Stimulated activated CD8-positive, alpha-beta memory T cell treated with anti-CD3 and anti-CD28 coated beads, Interleukin-7, amount 100 ng/mL, for 24 hours (primary cell): ENCODE data around the gene TLCD4.
"Not testable (repeated sequence)": the region's sequence is repeated elsewhere in the genome, so short reads cannot be mapped to it uniquely, and the experiment has no call there.

Source experiments
- DNase-seq: peaks from one replicate; pipeline ENCODE4 v3.0.0-alpha.2; 2020; ENCODE audit warnings: low read depth

Gene TLCD4, protein sequence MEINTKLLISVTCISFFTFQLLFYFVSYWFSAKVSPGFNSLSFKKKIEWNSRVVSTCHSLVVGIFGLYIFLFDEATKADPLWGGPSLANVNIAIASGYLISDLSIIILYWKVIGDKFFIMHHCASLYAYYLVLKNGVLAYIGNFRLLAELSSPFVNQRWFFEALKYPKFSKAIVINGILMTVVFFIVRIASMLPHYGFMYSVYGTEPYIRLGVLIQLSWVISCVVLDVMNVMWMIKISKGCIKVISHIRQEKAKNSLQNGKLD

DNA sequence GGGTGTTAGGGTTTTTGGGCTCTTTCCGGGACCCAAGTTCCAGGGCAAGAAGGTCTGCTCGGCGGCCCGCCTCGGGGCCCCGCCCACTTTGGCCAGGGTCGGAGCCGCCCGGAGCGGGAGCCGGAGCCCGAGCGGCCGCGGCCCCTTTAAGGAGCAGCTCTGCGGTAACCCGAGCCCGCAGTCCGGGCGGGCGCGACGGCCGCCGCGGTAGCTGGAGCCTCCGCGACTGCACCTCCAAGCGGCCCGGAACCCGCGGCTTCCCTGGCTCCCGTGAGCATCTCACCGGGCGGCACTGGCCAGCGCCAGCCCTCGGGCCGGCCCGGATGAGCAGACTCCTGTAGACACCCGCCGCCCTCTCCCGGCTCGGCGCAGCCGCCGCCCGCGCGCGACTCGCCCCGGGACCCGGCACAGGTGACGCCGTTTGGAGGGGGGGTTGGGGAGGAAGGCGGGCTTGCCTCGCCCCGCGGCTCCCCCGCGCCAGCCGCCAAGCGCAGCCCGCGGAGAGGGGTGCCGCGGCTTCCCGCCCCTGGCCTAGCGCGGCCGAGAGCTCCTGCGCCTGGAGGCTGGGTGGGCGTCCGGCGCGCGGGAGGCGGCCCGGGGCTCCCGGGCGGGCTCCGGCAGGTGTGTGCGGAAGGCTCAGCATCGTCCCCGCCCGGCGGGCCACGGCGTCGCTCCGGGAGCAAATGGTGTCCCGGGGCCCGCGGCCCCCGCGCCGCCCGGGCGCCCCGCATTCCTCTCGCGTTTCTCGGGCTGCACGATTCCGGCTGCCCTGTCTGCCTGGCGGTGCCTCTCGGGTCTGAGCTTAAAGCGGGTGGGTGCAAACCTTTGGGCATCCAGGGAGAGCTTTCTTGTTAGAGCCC is at the start of gene TLCD4:
TSS of gene TLCD4 (plus strand) at position 149 of the 860 bp plus-strand sequence. CDS start 26,547 bp downstream, outside the sequence.
- DNase-seq = peak; percentile 2

DNA sequence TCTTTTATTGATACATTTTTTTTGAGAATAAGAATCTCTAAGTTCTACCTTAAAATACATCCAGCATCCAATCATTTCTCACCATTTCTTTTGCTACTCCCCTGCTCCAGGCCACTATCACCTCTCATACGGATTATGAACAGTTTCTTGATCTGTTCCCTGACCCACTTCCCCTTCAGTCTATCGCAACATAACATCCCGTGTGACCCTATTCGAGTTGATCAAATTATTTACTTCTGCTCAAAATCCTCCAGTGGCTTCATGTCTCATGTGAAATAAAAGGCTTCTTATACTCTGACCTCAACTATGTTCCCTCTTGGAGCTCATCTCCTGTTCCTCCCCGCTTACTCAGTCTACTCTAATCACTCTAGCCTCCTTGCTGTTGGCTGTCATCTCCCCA is 49.6 kb upstream of the TLCD4 start:
- no peak for DNase-seq

DNA sequence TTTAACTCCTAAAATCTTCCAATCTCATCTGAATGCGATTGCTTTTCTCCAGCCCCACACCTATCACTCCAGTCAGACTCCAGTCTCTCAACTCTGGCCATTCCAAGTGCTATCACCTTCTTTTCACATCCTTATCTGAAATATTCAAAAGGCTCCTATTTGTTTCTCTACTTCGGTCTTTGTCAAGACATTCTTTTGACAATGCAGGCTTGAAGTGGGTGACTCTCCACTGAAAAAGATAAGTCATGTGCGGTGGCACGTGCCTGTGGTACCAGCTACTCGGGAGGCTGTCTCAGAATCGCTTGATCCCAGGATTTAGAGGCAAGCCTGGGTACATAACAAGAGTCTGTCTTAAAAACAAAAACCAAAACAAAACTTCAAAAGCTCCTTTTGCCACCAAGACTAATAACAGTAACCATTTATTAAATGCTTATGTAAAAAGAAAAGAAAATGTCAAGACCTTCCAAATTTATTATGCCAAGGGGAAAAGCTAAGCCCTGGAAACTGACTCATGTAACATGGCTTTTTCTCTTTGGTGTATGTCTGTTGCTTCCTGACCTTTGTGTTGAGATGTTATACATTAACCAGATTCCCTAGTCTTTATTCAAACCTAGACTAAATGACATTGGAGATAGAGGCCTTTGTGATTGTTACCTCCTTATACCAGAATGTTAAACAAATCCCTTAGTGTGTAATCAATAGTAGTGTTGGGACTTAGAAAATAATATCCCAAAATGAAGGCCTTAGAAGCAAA is 48.0 kb upstream of the TLCD4 start:
- DNase-seq = no peak

DNA sequence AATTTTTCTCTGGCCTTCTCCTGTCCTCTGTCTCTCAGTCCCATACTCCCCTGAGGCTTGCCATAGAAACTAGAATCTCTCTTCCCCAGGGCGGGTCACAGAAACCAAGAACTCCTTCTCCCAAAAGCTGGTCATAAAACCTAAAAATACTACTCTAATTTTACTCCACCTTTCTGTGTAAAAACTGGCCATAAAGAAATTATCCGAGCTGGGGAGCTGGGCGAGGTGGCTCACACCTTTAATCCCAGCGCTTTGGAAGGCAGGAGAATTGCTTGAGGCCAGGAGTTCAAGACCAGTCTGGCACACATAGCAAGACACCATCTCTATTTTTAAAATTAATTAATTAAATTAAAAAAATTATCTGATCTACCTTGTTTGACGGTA is 47.5 kb upstream of the TLCD4 start:
- no peak for DNase-seq

DNA sequence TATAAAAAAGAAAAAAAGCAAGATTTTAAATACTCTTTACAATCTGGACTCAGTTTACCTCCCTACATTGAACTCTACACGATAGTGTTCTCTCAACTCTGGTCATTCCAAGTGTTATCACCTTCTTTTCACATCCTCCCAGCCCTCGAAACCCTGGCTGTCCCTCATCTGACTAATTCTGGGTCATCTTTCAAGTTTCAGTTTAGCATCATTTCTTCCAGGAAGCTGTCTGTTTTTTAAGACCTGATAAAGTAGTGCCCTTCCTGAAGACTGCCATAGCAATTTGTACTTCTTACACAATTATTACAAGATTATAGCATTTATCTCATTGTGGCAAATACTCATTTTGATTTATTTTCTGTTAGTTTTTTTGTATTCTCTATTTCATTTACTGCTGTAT is 45.6 kb upstream of the TLCD4 start:
- no peak for DNase-seq

DNA sequence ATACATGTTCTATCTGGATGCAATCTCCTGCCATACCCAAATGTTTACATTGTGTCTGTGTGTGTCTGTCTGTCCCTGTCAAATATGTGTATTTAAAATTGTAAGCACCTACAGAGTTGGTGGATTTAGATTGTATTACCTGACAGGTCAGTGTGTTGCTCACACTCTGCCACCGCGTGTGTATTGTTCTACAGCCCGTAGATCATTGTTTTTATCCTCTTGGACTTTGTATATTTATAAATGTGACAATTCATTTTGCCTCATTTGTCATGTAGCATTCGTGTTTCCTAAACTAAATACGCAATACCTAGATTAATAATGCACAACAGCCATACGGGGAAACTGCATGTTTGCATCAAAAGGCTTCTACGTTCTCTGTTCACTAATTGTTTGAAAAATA is 45.0 kb upstream of the TLCD4 start:
- no peak for DNase-seq

DNA sequence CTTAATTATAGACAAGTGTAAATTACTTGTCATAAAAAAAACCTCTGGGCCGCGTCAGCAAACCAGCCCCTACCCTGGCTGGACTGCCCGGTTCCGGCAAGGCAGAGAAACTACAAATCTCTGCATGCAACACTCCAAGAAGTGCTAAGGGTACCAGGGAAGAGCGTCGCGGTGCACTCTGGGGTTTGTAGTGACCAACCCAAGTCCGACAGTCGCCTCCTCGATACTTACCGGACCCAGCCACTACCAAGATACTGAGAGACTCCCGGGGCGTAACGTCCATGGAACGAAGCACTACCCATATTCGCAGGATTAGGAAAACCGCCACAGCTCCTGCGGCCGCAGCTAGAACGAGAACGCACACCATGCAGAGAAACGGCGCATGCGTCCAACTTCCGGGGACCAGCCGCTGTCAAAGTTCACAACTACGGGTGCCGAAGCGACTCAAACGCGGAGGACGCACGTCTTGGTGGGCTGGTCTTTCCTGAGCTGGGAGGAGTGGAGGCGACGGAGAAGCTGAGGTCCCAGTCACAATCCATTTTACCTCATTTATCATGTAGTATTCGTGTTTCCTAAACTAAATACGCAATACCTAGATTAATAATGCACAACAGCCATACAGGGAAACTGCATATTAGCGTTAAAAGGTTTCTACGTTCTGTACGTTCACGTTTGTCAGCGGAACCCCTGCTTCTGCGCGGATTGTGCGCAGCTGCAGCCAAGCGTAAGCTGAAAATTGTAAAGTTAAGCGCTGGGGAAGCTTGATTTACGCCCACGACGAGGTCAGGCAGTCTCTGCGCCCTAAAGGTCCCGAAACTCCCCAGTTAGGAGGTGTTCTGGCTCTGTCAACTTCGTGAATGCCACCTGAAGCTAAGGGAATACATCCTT is 44.4 kb upstream of the TLCD4 start, which contains the start of gene ALG14:
TSS of gene ALG14 (minus strand) at position 420 of the 888 bp plus-strand sequence. CDS start at position 367, 53 bp downstream.
- peak; percentile 79 for DNase-seq

DNA sequence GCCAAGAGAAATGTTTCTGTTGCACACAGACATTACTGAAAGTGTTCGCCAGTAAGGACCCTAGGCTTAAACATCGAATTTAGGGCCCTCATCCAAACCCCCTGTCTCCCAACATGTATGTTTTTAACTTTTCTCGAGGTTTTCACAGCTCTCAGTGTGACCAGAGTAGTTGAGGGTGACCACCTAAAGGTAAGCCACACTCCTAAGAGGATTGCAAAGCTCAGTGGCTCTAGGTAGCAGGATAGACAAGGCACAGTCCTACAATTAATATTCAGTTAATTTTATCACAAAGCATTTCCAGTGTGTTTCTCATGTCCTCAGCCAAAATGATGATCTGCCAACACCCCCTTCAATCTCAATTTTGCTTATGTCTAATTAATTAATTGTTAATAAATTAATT is 43.7 kb upstream of the TLCD4 start:
- DNase-seq = no peak

DNA sequence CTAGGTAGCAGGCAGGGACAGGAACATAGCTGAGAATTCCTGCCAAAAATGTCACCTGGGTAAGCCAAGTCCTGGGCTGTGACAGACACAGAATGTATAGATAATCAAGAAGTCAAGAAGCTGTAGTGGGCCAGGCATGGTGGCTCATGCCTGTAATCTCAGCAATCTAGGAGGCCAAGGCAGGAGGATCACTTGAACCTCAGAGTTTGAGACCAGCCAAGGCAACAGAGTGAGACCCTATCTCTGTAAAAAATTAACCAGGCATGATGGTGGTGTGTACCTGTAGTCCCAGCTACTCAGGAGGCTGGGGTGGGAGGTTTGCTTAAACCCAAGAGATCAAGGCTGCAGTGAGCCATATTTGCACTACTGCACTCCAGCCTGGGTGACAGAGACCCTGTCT is 41.1 kb upstream of the TLCD4 start:
- DNase-seq = no peak

DNA sequence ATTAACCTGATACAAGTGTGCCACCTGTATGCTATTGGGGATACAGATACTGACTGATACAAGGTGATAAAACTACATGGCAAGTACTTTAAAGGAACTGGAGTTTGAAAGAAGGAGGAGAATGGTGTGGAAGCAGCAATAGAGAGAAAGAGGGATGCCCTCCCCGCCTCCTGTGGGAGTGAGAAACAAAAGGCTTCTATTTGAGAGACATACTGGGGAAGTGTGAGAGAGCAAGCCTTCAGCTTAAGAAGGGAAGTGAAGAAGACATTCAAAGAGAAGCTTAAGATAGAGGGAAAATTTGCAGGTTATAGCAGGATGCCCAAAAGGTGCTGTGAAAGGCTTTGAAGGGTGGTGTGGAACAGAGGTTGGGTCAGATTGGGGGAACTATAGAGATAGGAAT is 36.7 kb upstream of the TLCD4 start:
- DNase-seq = no peak

DNA sequence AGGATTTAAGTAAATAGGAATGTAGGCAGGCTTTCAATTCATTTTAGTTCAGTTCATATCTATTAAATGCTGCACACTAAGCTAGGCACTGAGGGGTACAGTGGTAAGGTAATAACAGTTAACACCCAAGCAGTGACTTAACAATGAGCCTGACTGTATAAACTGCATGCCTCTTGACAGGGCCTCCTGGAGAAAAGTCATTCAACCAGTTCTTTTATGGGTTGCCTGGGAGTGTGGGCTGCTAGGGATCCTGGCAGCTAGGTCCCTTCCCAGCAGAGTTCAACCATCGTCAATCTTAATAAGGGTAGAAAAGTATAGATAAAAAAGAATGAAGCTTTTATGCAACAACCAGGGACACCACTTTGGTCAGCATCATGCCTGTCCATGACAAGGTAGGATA is 36.3 kb upstream of the TLCD4 start:
- no peak for DNase-seq

DNA sequence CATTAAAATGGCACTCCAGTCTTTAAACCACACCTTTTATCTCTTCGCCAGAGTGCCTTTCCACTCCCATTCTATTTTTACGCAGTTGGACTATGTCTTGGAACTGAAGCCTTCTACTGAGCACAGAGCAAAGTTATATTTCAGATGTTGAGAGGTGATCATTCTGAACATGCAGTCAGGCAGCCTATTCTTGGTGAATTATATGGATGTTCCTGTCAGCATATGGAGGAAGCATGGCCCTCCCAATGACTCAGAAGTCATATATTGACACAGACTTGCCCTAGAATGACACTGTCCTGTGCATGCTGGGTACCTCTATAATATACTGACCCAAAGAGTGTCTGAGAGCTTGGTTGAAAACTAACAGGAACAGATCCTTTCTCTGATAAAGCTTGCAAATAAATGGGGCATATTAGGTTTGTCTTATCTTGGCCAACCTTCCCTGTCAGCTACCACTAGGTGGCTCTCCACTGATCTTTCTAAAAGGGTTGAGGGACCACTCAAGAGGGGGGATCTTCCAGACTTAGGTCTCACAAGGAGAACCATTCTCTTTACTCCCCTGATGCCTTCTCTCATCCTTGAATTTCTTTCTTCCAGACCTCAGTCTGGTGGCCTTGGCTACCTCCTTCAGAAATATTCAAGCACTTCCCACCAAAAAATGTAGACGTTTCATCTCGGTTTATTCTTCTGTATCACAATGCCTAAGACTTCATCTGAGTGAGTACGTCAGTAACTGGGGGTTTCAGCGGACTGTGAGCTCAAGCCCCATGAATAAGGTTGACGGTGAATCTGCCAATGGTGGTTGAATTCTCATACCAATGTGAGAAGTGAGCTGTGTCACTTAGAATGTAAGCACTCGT is 32.6 kb upstream of the TLCD4 start:
- DNase-seq = no peak

DNA sequence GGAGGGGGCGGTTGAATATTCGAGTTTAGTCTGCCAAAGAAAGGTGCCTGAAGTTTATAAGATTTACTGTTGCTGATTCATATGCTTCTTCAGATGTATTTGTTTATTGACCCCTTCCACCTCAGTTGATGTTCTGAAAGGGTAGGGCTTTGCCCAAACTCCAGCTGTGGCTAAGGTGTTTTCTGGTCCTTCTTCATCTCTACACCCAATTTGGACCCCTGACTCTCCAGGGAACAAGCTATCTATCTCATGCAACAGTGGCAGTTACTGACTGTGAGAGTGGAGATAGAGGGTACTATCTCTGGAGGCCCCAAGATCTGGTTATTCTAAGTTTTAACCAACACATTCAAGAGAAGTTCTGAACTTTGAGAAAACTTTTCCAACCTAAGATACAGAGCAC is 31.8 kb upstream of the TLCD4 start:
- no peak for DNase-seq

DNA sequence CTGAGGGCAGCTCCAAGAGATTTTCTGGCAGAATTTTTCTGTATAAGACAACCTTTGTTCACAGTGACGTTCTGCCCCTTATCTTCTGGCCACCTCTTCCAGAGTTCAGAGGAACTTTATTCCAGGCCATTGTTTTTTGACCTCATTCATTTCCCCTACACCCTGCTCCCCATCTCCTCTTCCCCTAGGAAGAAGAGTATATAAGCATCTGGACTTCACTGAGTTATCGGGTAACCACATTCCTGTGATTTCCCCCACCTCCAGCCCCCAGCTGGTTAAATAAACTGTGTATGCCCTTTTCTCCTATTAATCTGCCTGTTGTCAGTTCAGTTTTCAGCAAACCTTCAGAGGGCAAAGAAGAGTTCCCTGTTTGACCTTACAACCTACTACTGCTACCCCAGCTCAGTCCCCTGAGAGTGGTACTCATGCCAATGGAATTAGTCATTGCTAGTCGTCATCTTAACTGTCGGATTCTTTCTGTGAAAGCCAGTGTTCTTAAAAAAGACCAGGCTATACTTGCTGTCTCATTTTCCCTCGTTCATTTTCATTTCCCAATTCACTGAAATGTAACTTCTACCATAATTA is 30.1 kb upstream of the TLCD4 start:
- no peak for DNase-seq

DNA sequence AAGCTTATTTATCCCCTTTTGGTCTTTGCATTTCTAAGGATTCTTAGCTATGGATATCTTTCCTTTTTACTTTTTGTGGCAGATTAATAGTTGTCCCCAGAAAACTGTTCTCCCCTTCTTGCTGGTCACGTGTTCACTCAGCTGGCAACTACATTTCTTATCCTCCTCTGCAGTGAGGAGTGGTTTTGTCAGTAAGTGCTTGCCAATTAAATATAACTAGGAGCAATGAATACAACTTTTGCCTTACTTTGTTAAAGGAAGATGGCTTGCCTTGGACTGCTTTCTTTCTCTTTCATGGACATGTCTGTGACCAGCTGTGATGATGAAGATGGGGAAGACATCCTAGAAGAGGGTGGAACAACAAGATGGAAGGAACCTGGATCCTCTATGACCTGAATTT is 28.9 kb upstream of the TLCD4 start:
- no peak for DNase-seq

DNA sequence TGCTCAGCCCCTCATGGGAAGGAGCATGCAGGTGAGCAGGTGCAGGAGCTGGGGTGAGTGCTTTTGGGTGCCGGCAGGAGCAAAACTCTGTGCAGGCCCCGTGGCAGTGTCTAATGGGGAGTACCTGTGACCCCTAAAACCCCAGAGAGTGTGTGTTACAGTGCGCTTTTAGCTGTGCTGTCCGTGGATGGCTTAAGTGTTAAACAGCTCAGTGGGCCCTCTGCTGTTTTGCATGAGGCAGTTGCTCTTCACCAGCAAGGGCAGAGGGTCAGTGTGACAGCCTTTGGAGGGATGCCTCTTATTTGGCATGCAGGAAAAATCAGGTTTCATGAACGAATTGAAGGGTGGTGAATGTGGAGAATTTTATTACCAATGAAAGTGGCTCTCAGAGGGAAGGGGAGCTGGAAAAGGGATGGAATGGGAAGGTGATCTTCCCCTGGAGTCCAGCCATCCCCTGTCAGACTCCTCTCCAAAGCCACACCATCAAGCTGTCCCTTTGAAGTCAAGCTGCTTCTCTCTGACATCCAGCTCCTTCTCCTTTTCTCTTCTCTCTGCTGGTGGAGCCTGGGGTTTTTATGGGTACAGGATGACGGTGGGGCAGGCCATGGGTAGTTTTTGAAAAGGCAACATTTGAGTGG is 27.4 kb upstream of the TLCD4 start:
- DNase-seq = no peak

DNA sequence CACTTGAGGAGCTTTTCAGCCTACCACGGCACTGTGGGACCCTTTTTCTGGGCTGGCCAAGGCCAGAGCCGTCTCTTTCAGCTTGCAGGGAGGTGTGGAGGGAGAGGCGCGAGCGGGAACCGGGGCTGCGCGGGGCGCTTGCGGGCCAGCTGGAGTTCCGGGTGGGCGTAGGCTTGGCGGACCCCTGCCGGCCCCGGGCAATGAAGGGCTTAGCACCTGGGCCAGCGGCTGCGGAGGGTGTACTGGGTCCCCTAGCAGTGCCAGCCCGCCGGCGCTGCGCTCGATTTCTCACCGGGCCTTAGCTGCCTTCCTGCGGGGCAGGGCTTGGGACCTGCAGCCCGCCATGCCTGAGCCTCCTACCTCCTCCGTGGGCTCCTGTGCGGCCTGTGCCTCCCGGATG is 25.9 kb upstream of the TLCD4 start:
- DNase-seq = not testable (repeated sequence)

DNA sequence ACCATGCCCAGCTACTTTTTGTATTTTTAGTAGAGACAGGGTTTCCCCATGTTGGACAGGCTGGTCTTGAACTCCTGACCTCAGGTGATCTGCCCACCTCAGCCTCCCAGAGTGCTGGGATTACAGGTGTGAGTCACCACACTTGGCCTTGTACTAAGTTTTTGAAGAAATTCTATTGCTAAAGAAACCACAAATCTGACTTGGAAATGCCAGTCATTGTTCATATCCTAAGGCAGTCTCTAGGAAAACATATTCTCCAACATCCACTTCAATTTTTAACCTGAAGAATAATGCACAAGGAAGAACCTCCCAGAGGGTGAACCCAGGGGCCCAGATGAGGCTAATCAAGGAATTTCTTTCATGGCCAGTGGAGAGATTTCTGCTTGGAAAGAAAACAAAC is 24.3 kb upstream of the TLCD4 start:
- not testable (repeated sequence) for DNase-seq

DNA sequence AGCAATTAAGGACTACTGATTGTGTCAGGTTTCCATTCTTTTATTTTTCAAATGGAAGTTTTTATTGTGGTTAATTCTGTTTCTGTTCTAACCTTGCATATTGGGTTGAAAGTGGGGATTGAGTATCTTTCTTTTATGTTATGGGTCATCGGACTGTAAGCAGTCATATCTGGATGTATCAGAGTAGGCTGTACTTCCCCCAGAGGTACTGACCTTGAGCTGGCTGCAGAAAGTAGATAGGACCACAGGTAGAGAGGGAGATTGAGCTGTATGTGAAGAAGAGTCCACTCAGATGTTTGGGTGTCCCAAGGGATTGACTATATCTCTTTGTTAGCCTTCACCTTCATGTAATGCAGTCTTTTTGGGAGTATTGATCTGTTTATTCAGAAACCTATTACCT is 23.9 kb upstream of the TLCD4 start:
- no peak for DNase-seq

DNA sequence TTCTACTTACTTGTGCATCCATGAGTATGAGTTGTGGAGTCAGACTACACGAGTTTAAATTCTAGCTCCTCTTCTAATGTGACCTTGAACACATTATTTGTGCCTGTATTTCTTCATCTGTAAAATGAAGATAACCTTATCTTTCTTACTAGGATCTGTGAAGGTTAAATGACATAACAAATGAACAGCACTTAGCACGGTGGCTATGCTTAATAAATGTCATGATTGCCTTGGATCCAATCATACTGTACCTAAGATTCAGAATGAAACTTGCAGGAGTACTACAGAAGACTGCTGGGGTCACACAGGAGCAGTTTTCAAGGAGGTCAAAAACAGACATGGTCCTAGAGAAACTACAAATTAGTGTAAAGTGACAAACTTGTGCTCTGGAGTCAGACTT is 22.2 kb upstream of the TLCD4 start:
- no peak for DNase-seq
